GM19193 (cell line): ENCODE results near the gene SYT2.

Experiments
- POLR2A ChIP-seq: IDR thresholded peaks from 4 replicates; pipeline ENCODE4 v1.6.1; 2011; ENCODE audit not compliant: insufficient read depth, insufficient read length; ENCODE audit errors: extremely low read depth

Gene SYT2

DNA sequence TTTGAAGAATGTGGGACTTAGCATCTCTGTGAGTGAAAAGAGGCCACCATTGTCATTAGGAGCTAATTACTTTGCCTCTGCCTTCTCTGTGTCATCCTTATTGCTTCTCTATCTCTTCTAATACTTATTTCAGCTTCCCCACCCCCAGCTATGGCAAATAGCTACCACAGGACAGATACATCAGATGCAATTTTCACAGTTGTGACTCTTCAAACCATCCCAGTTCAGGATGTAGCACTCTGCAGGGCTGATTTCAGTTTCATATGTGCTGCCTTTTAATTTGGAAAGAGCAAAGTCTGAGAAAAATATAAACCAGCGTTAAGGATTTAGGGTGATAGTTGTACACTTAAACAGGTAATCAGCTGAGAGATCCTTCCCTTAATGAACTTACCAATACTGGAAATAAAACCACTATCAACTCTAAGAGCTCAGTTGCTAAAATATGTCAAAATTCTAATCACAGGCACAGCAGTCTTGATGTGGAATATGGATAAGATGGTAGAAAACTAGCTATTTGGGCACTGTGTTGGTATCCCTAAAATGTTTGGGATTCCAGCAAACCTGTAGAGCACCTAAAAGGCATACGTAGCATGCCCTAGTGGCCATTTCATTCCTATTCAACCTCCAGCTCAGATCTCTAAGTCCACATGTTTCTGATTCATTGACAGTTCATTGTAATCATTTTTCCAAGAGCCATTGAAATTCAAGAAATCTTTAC lies 148.4 kb downstream of the SYT2 start:
- TF ChIP-seq POLR2A, result no peak

GRCh38 chr1:202561240-202561639 lies 149.0 kb downstream of the SYT2 start:
- TF ChIP-seq POLR2A, result no peak

GRCh38 chr1:202553560-202554038 lies 156.7 kb downstream of the SYT2 start:
- no peak for TF ChIP-seq POLR2A

GRCh38 chr1:202551683-202552082 lies 158.6 kb downstream of the SYT2 start:
- no peak for TF ChIP-seq POLR2A

GRCh38 chr1:202547215-202547614 lies 163.0 kb downstream of the SYT2 start:
- TF ChIP-seq POLR2A, result no peak
